OCI-LY3 (cell line): ENCODE measurements around the gene MAMLD1.

Experiments
- CTCF ChIP-seq: fragments of 200-600, 300-600 bp; sonication (generic); IDR thresholded peaks from 2 replicates; pipeline ENCODE4 v1.5.1; 2014; ENCODE audit warnings: antibody characterized with exemption, low read length, low read depth
- EZH2phosphoT487 ChIP-seq: fragments of 200-600 bp; shearing (Covaris generic); IDR thresholded peaks from 2 replicates; pipeline ENCODE4 v1.6.1; 2018; ENCODE audit warnings: antibody characterized with exemption, mixed run types, low read depth

- no peak for TF ChIP-seq CTCF
- TF ChIP-seq EZH2phosphoT487 = no peak
These were observed 53.4 kb downstream of the MAMLD1 start for GRCh38 chrX:150416469-150416868.
